GM19463 (cell line): ENCODE results near the gene CAPZA1.
"Not testable (repeated sequence)": the region's sequence is repeated elsewhere in the genome, so short reads cannot be mapped to it uniquely, and the experiment has no call there.

Experiments
- ATAC-seq: cut with Tn5 transposase; IDR thresholded peaks from one replicate; pipeline ENCODE4 v1.9.1; 2021; ENCODE audit warnings: mild to moderate bottlenecking, moderate library complexity; ENCODE audit not compliant: unreplicated experiment

Gene CAPZA1

GRCh38 chr1:112626887-112627286 lies 7.3 kb downstream of the CAPZA1 start:
- ATAC-seq = no peak

GRCh38 chr1:112628516-112628915 lies 8.9 kb downstream of the CAPZA1 start:
- no peak for ATAC-seq

GRCh38 chr1:112629256-112629655 lies 9.6 kb downstream of the CAPZA1 start:
- no peak for ATAC-seq

- ATAC-seq = no peak
Measured at GRCh38 chr1:112633628-112634027, 14.0 kb downstream of the CAPZA1 start.

- ATAC-seq = no peak
Measured at GRCh38 chr1:112634367-112634766, 14.7 kb downstream of the CAPZA1 start.

GRCh38 chr1:112636056-112636455 lies 16.4 kb downstream of the CAPZA1 start:
- no peak for ATAC-seq

- ATAC-seq = peak; percentile 54
Measured at GRCh38 chr1:112636597-112637253, 17.1 kb downstream of the CAPZA1 start.

- no peak for ATAC-seq
Measured at GRCh38 chr1:112637254-112638109, 17.9 kb downstream of the CAPZA1 start.

- no peak for ATAC-seq
Measured at GRCh38 chr1:112638110-112638428, 18.4 kb downstream of the CAPZA1 start.

- ATAC-seq = not testable (repeated sequence)
Measured at GRCh38 chr1:112640437-112640836, 20.8 kb downstream of the CAPZA1 start.

GRCh38 chr1:112643080-112643479 lies 23.4 kb downstream of the CAPZA1 start:
- ATAC-seq = no peak

- no peak for ATAC-seq
Measured at GRCh38 chr1:112646225-112646624, 26.6 kb downstream of the CAPZA1 start.

GRCh38 chr1:112651205-112651604 lies 31.6 kb downstream of the CAPZA1 start:
- ATAC-seq = no peak

- no peak for ATAC-seq
Measured at GRCh38 chr1:112665857-112666256, 46.2 kb downstream of the CAPZA1 start.

GRCh38 chr1:112666946-112667345 lies 47.3 kb downstream of the CAPZA1 start:
- ATAC-seq = no peak

- no peak for ATAC-seq
Measured at GRCh38 chr1:112672009-112672408, 52.4 kb downstream of the CAPZA1 start.

- ATAC-seq = no peak
Measured at GRCh38 chr1:112672842-112673241, 53.2 kb downstream of the CAPZA1 start.

GRCh38 chr1:112673592-112674439 lies 54.2 kb downstream of the CAPZA1 start:
- ATAC-seq = no peak

- ATAC-seq = peak; percentile 63
Measured at GRCh38 chr1:112674440-112674985, 54.9 kb downstream of the CAPZA1 start, which contains the start of gene MOV10. Gene MOV10, plus strand, starts transcription at chr1:112674659. Its CDS starts 254 bp downstream, at chr1:112674913.

- ATAC-seq = peak; percentile 42
Measured at GRCh38 chr1:112674986-112675727, 55.5 kb downstream of the CAPZA1 start.
